ENCODE results near the gene GATAD2B. TPM values are rescaled to one million over a fixed set of nuclear protein-coding genes. Genes with fewer than 3 reads are reported as not detected.

The GATAD2B gene
- polyA plus RNA-seq, 3 donors, result 1.1 to 11.0 (median 2.0) TPM

GRCh38 chr1:153764310-153764709, 158.5 kb downstream of the GATAD2B start:
- Mint-ChIP-seq H3K27ac (peak overlapping the region in 1 of 7 donors; percentile 23), H3K4me1 (peaks cover 16% of the 10 kb centered on the region), H3K36me3 (peaks cover 85 to 97% of the 10 kb centered on the region in 2 donors), H3K4me3 (no peak overlapping the region), H3K9me3 (no peaks in the 10 kb centered on the region), H3K27me3 (ENCODE audit: low read depth in 3 of 3) (peaks cover 0 to 7% (median 0%) of the 10 kb centered on the region in 3 donors)
- DNase-seq, result no peak
- H4K20me1 ChIP-seq (ENCODE audit: insufficient read depth, low read length), result no peaks in the 10 kb centered on the region
- H3K36me3 ChIP-seq (replicated peaks in 1 of 2; ENCODE audit: control insufficient read depth in 1 of 2, insufficient read depth in 2 of 2, low read length in 2 of 2), result peaks cover 66 to 94% of the 10 kb centered on the region in 2 donors
- H3K4me3 ChIP-seq (replicated peaks in 1 of 3; ENCODE audit: low read depth in 2 of 3, low read length in 3 of 3), result no peak overlapping the region
- TF ChIP-seq CTCF (IDR thresholded peaks at IDR 0.05), result no peak
- intact Hi-C loops (cut with micrococcal nuclease), result no loop called here
- H3K4me1 ChIP-seq (ENCODE audit: control insufficient read depth in 1 of 2, insufficient read depth in 2 of 2, low read length in 2 of 2), result peaks cover 13 to 14% of the 10 kb centered on the region in 2 donors
- H3K9ac ChIP-seq (ENCODE audit: insufficient read depth, low read length, poor library complexity, severe bottlenecking), result no peak overlapping the region
- H3K27ac ChIP-seq (ENCODE audit: low read depth in 1 of 2, low read length in 2 of 2), result no peak overlapping the region
- WGBS (ENCODE audit: insufficient coverage), result 100% methylated on average over 1 of the region's 5 CpGs
- no peak overlapping the region for H3K4me2 ChIP-seq (replicated peaks; ENCODE audit: extremely low read depth, low read length, poor library complexity, severe bottlenecking)
- no peaks in the 10 kb centered on the region for H3K79me2 ChIP-seq (ENCODE audit: insufficient read depth, low read length)
- H3K27me3 ChIP-seq (ENCODE audit: control insufficient read depth in 2 of 2, insufficient read depth in 2 of 2, low read length in 2 of 2), result no peaks in the 10 kb centered on the region
- H3K9me3 ChIP-seq (replicated peaks in 1 of 2; ENCODE audit: control insufficient read depth in 1 of 2, insufficient read depth in 1 of 2, low read length in 2 of 2), result no peaks in the 10 kb centered on the region
- no peak overlapping the region for H2AFZ ChIP-seq (ENCODE audit: insufficient read depth, low read depth, low read length, poor library complexity, severe bottlenecking)

- Histone ChIP-seq H2AFZ (ENCODE audit: insufficient read depth, low read depth, low read length, poor library complexity, severe bottlenecking) (no peak overlapping the region), H3K36me3 (replicated peaks in 1 of 2; ENCODE audit: control insufficient read depth in 1 of 2, insufficient read depth in 2 of 2, low read length in 2 of 2) (peaks cover 72 to 98% of the 10 kb centered on the region in 2 donors), H3K9ac (ENCODE audit: insufficient read depth, low read length, poor library complexity, severe bottlenecking) (no peak overlapping the region), H4K20me1 (ENCODE audit: insufficient read depth, low read length) (no peaks in the 10 kb centered on the region), H3K27ac (ENCODE audit: low read depth in 1 of 2, low read length in 2 of 2) (no peak overlapping the region), H3K4me3 (replicated peaks in 1 of 3; ENCODE audit: low read depth in 2 of 3, low read length in 3 of 3) (no peak overlapping the region), H3K79me2 (ENCODE audit: insufficient read depth, low read length) (no peaks in the 10 kb centered on the region), H3K4me1 (ENCODE audit: control insufficient read depth in 1 of 2, insufficient read depth in 2 of 2, low read length in 2 of 2) (peaks cover 6% of the 10 kb centered on the region in 2 donors), H3K27me3 (ENCODE audit: control insufficient read depth in 2 of 2, insufficient read depth in 2 of 2, low read length in 2 of 2) (no peaks in the 10 kb centered on the region), H3K4me2 (replicated peaks; ENCODE audit: extremely low read depth, low read length, poor library complexity, severe bottlenecking) (no peak overlapping the region), H3K9me3 (replicated peaks in 1 of 2; ENCODE audit: control insufficient read depth in 1 of 2, insufficient read depth in 1 of 2, low read length in 2 of 2) (no peaks in the 10 kb centered on the region)
- no peak for DNase-seq
- Mint-ChIP-seq H3K36me3 (peaks cover 86 to 98% of the 10 kb centered on the region in 2 donors), H3K27me3 (ENCODE audit: low read depth in 3 of 3) (peaks cover 0 to 7% (median 0%) of the 10 kb centered on the region in 3 donors), H3K4me1 (peaks cover 9% of the 10 kb centered on the region), H3K27ac (peak overlapping the region in 3 of 7 donors; percentile 12 to 31 (median 23)), H3K4me3 (no peak overlapping the region), H3K9me3 (no peaks in the 10 kb centered on the region)
- 100% methylated on average over 2 of the region's 7 CpGs for WGBS (ENCODE audit: insufficient coverage)
- intact Hi-C loops (cut with micrococcal nuclease), result no loop called here
- TF ChIP-seq CTCF (IDR thresholded peaks at IDR 0.05), result no peak
Observed at GRCh38 chr1:153763365-153764225, 159.2 kb downstream of the GATAD2B start.

Measured in CD14-positive monocyte (primary cell).